HG03460 (cell line): ENCODE results near the gene RERE.

Experiments used
- ATAC-seq: cut with Tn5 transposase; IDR thresholded peaks from one replicate; pipeline ENCODE4 v1.9.1; 2021; ENCODE audit not compliant: unreplicated experiment

Gene RERE

GRCh38 chr1:8371372-8371991, 446.0 kb downstream of the RERE start:
- no peak for ATAC-seq

GRCh38 chr1:8370905-8371315, 446.5 kb downstream of the RERE start:
- no peak for ATAC-seq

- no peak for ATAC-seq
Observed at GRCh38 chr1:8370046-8370881, 447.2 kb downstream of the RERE start.

DNA sequence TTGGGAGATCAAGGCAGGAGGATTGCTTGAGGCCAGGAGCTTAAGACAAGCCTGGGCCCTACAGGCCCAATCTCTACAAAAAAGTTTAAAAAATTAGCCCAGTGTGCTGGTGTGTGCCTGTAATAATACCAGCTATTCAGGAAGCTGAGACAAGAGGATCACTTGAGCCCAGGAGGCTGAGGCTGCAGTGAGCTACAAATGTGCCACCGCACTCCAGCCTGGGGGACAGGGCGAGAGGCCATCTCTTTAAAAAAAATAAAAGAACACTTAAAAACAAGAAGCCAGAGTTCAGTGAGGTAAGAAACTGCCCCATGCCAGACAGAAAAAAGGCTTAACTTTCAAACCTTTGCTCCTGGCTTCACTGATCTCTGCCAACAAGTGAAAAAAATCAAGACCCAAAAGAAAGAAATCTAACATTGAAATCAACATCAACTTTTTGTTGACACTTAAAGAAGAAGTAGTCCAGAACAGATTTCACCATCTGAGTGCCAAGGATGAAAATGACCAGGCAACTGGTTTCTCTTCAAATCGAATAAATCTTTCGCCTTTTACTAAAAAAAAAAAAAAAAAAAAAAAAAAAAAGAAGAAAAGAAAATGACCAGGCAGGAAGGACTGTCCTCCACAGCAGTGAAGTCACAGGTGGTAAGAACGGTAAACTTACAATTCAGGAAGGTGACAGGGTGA, 448.3 kb downstream of the RERE start:
- no peak for ATAC-seq

GRCh38 chr1:8367571-8368194, 449.8 kb downstream of the RERE start:
- ATAC-seq = no peak

DNA sequence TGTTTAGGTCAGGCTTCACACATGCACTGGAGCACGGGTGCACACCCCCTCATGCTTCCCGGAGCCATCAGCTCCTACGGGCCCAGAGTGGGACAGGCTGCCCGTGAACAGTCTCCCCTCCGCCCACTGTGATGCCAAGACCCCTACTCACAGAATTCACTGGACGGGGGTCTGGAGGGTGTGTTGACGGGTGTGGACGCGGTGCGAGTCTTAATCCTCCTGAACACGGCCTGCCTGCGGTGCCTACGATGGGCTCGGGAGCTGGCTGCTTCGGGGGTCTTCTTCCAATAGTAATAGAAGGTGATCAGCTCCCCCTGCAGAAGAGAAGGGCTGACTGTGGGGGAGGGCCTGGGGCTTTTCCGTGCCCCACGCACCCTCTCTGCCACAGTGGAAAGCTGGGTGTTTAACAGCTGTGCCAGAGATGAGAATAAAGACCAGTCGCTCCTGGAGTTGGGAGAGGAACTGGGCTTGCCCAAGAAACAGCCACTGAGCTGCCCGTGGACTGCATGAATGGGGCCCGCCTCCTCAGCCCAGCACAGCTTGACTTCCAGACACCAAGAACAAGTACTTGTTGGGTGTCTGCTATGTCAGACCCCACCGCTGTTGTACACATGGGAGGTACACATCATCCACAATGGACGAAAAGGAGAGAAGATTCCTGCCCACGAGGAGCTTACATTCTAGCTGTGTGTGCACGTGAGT, 451.6 kb downstream of the RERE start:
- ATAC-seq = no peak

DNA sequence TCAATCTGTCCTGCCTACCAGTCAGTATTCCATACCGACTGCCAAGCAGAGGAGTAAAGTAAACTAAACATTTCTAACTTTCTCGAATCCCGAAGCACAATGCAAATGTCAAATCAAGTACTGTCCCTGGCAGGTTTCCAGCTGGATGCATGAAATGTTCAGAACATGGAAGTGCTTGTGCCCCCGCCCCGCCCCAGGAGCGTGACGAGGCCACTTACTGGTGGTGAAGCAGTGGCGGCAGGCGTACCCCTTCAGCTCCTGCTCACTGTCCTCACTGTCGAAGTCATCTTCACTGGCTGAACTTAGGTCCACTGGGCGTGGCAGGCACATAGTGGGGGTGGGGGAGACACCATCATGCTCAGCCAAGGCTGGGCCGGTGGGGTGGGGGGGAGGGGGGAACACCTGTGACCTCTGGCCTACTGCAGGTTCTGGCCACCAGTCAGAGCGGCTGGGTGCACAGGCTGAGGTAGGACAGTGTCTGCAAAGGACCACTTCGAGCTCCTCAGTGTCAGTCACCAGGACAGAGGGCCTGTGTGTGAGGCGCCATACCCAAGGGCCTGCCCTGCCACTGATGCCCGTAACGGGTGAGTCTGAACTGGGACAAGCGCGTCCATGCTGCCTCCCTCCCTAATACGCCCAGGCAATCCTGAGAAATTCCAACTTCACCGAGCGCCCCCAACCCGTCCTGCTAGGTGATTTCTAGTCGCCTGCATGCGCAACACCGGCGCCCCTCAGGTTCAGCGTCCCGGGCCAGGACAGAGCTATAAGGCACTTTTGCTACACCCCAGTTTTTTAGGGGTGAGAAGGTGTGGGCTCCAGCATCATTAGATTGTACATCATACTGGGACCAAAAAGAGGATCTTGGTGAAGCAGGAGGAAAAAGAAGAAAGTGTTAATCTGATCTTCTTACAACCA, 452.7 kb downstream of the RERE start:
- ATAC-seq = no peak

GRCh38 chr1:8363767-8364301, 453.6 kb downstream of the RERE start:
- no peak for ATAC-seq

- ATAC-seq = no peak
Observed at GRCh38 chr1:8363186-8363766, 454.2 kb downstream of the RERE start.

GRCh38 chr1:8362701-8363101, 454.7 kb downstream of the RERE start:
- no peak for ATAC-seq

- ATAC-seq = no peak
Observed at GRCh38 chr1:8361198-8361849, 456.1 kb downstream of the RERE start.

DNA sequence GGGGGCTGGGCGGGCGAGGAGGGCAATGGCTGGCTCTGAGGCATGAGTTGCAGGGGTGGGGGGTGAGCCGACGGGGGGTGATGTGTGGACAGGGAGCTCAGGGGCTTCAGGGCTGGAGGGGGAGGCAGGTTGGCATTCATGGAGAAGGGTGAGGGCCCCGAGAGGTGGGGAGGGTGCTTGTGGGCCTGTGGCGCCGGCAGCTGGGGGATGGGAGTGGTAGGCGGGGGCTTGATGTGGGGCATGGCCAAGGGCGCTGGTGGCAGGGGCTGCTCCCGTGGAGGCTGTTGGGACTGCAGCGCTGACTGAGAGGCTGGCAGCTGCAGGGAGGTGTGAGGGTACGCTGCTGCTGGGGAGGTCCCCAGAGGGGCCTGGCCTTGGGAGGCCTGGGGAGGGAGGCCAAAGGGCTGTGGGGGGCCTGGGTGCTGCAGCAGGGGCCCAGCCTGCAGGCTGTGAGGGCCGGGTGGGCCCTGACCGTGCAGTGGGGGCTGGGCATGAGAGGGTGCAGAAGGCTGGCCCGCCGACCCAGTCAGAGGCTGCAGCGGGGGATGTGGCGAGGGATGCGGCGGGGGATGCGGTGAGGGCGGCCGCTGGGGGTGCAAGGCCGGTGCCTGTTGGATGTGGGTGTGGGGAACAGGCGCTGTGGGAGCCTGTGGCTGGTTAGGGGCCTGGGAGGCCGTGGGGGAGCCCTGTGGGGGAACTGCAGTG, 456.8 kb downstream of the RERE start:
- no peak for ATAC-seq

DNA sequence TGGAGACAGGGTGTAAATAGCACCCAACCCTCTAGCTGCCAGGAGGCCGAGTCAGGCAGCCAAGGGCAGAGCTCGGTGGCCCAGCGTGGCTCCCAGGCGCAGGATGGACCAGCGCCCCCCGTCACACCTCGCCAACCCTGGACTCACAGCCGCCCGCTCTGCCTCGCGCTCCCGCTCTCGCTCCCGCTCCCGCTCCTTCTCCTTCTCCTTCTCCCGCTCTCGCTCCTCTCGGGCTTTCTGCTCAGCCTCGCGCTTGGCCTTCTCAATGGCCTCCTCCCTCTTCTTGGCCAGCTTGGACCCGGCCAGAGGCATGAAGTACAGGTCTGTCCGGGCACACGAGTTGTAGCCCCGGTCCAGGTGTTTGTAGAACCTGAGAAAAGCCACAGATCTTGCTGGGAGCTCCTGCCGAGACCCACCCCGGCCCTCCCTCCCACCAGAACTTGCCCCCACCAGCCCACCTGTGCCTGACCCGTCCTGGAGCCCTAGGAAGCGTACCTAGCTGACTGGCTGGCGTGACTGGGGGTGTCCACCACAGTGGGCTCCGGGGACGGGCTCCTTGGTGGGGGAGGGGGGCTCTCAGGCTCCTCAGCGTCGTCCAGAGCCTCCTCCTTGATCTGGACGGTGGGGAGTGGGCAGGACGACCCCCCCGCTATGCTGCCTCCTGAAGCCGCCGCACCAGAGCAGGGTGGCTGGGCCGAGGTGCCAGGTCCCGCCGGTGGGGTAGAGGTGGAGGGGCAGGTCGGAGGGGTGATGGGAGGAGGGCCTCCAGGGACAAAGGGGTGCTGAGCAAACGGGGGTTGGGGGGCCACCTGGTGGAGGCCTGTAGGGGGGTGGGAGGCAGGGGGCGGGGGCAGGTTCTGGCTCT, 457.6 kb downstream of the RERE start:
- no peak for ATAC-seq

DNA sequence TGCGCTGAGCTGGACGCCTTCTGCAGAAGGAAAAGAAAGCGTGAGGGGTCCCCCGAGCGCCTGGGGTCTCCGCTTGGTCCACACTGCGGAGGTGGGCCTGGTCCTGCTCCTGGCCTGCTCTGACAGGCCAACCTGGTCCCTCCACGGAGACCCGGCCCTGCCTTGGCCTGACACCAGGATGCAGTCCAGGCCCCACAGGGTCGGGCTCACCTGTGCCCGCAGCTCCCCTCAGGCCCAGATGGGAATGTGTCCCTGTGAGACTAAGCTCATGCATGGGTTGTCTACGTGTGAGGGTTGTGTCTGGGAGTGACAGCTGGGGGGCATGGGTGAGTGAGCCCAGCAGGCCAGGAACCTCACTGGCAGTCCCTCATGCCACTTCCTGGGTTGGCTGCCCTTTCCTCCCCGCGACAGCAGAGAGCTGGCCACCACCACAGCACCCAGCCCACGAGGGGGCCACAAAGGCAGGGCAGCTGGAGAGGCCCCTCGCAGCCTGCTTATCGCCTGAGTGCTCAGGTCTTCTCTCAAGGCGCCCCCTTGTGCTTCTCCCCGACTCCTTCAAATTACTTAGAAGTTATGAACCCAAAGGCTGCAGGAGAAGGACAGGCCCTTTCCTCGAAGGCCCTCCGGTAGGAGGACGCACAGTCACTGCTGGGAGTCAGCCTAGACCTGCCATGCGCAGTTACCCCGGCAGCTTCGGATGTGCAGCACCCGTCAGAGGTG, 458.4 kb downstream of the RERE start:
- no peak for ATAC-seq

GRCh38 chr1:8358241-8358896, 459.1 kb downstream of the RERE start:
- no peak for ATAC-seq
